Stimulated activated naive B cell treated with anti-CD40 and anti-IgM and Interleukin-4, amounts not matched to agents 10 μg/mL and 1 μg/mL and 100 μg/mL, for 72 hours (primary cell): ENCODE measurements around the gene TAAR6.
"Not testable (repeated sequence)": the region's sequence is repeated elsewhere in the genome, so short reads cannot be mapped to it uniquely, and the experiment has no call there.

Experiments used
- ATAC-seq, 2 donors: fragments of 150-1000 bp; cut with Tn5 transposase; replicated peaks; 2 replicates each; pipeline ENCODE4 v1.10.0; 2021; ENCODE audit warnings: moderate library complexity in 1 of 2
- DNase-seq: peaks from one replicate; pipeline ENCODE4 v3.0.0; 2021
- H3K27ac Mint-ChIP-seq: one replicate; pipeline ENCODE4 v1.8.0; 2022; ENCODE audit warnings: mild to moderate bottlenecking, mixed read lengths
- H3K27me3 Mint-ChIP-seq, 2 donors: one replicate each; pipeline ENCODE4 v1.8.0; 2022; ENCODE audit warnings: mixed read lengths in 2 of 2
- H3K36me3 Mint-ChIP-seq, 2 donors: one replicate each; pipeline ENCODE4 v1.8.0; 2022; ENCODE audit warnings: mixed read lengths in 2 of 2, mild to moderate bottlenecking in 1 of 2
- H3K4me1 Mint-ChIP-seq, 2 donors: one replicate each; pipeline ENCODE4 v1.8.0; 2022; ENCODE audit warnings: mixed read lengths in 2 of 2, mild to moderate bottlenecking in 1 of 2
- H3K4me3 Mint-ChIP-seq, 2 donors: one replicate each; pipeline ENCODE4 v1.8.0; 2022; ENCODE audit warnings: mild to moderate bottlenecking in 2 of 2, mixed read lengths in 2 of 2, moderate library complexity in 1 of 2
- H3K9me3 Mint-ChIP-seq, 2 donors: one replicate each; pipeline ENCODE4 v1.8.0; 2022; ENCODE audit warnings: mixed read lengths in 2 of 2, mild to moderate bottlenecking in 1 of 2

The TAAR6 gene

GRCh38 chr6:132570221-132570777 lies at the start of gene TAAR6:
TAAR6 (plus strand) TSS chr6:132570322; CDS start chr6:132570322, 0 bp downstream.
- H3K4me1 Mint-ChIP-seq, result no peaks in the 10 kb centered on the region
- no peak within 1 kb of the TSS for H3K27ac Mint-ChIP-seq
- no peaks in the 10 kb centered on the region for H3K9me3 Mint-ChIP-seq
- ATAC-seq, result no peak
- no peaks in the 10 kb centered on the region for H3K36me3 Mint-ChIP-seq
- DNase-seq, result no peak
- no peak within 1 kb of the TSS for H3K4me3 Mint-ChIP-seq
- peaks cover 21 to 33% of the 10 kb centered on the region in 2 donors for H3K27me3 Mint-ChIP-seq

DNA sequence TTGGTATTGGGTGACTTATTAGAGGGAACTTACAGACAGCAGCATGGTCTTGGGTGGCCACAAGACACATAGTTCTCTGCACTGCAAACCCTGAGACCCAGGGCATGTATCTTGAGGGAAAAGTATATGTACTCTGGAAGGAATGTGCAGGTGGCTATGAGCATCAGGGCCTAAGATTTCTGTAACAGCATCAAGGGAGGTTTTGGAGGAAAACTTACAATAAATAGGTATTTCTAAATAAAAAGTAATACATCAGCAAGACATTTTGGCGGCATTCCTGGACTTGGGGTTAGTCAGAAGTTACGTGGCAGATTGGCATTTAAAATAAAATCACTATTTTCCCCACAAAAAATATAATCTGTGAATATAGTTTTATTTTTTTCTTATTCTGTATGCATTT lies 49.2 kb upstream of the TAAR6 start:
- Mint-ChIP-seq H3K27ac (no peak overlapping the region), H3K4me1 (peaks cover 0 to 4% of the 10 kb centered on the region in 2 donors), H3K4me3 (no peak overlapping the region), H3K36me3 (no peaks in the 10 kb centered on the region), H3K9me3 (no peaks in the 10 kb centered on the region), H3K27me3 (peaks cover 0 to 2% of the 10 kb centered on the region in 2 donors)
- ATAC-seq, result no peak
- no peak for DNase-seq

- ATAC-seq (no peak), DNase-seq (no peak)
- H3K4me3 Mint-ChIP-seq, result no peak overlapping the region
- H3K27me3 Mint-ChIP-seq, result peaks cover 0 to 6% of the 10 kb centered on the region in 2 donors
- no peaks in the 10 kb centered on the region for H3K36me3 Mint-ChIP-seq
- H3K9me3 Mint-ChIP-seq, result no peaks in the 10 kb centered on the region
- peaks cover 4 to 7% of the 10 kb centered on the region in 2 donors for H3K4me1 Mint-ChIP-seq
- no peak overlapping the region for H3K27ac Mint-ChIP-seq
Measured at GRCh38 chr6:132524646-132525045, 45.5 kb upstream of the TAAR6 start.

GRCh38 chr6:132525866-132526265 lies 44.3 kb upstream of the TAAR6 start:
- ATAC-seq, result no peak
- DNase-seq, result no peak
- no peaks in the 10 kb centered on the region for H3K36me3 Mint-ChIP-seq
- no peak overlapping the region for H3K4me3 Mint-ChIP-seq
- H3K27ac Mint-ChIP-seq, result no peak overlapping the region
- H3K4me1 Mint-ChIP-seq, result peaks cover 4 to 7% of the 10 kb centered on the region in 2 donors
- no peaks in the 10 kb centered on the region for H3K9me3 Mint-ChIP-seq
- H3K27me3 Mint-ChIP-seq, result peaks cover 0 to 6% of the 10 kb centered on the region in 2 donors

DNA sequence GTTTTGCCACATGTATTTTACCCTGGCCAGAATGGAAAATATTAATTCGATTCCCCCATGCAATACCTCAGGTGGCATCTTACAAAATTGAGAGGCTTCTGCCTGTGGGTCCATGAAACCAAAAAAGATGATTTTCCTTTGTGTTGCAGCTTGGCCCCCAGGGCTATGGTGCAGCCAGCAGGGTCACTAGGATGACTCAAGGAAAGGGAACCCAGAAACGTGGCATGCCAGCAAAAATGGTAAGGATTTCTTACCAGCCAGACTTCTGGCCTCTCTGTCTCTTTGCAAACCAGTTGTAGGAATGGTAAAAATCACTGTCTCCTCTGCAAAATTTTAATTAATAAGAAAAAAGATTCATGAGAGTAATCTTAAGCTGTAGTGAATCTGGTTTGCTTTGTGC lies 43.7 kb upstream of the TAAR6 start:
- no peak overlapping the region for H3K27ac Mint-ChIP-seq
- H3K27me3 Mint-ChIP-seq, result peaks cover 0 to 6% of the 10 kb centered on the region in 2 donors
- no peaks in the 10 kb centered on the region for H3K9me3 Mint-ChIP-seq
- no peak for ATAC-seq
- H3K4me3 Mint-ChIP-seq, result no peak overlapping the region
- H3K4me1 Mint-ChIP-seq, result peaks cover 4 to 7% of the 10 kb centered on the region in 2 donors
- H3K36me3 Mint-ChIP-seq, result no peaks in the 10 kb centered on the region
- DNase-seq, result no peak

- no peaks in the 10 kb centered on the region for H3K36me3 Mint-ChIP-seq
- H3K4me1 Mint-ChIP-seq, result peaks cover 4 to 7% of the 10 kb centered on the region in 2 donors
- H3K27me3 Mint-ChIP-seq, result peaks cover 0 to 6% of the 10 kb centered on the region in 2 donors
- no peak overlapping the region for H3K27ac Mint-ChIP-seq
- H3K9me3 Mint-ChIP-seq, result no peaks in the 10 kb centered on the region
- DNase-seq (no peak), ATAC-seq (no peak)
- no peak overlapping the region for H3K4me3 Mint-ChIP-seq
Measured at GRCh38 chr6:132527791-132528190, 42.3 kb upstream of the TAAR6 start.

DNA sequence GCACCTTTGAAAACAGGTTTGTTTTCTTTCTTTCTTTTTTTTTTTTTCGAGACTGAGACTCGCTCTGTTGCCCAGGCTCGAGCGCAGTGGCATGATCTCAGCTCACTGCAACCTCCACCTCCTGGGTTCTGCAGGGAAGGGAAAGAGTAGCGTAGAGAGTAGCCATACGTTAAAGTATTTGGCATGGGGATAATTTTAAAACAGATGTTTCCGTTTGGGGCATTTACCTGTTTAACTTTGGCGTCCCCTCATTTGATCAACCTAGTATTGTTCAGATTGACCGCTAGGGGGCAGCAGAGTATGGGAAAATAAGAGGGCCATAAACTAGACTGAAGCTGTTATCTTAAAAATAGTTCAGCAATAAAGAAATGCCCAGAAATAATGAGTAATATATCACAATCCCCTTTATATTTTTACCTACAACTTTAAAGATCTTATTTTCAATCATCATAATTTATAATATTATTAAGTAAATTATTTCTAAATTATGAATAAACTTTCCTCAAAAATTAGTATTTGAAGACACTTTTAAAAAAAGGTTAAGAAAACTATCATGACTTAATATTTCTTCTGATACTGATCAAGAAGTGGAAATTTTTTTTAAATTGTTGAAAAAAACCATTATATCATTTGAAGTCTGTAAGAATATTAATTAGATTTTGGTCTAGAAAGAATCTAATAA lies 39.7 kb upstream of the TAAR6 start:
- ATAC-seq, result peak; percentile 82 to 89
- Mint-ChIP-seq H3K4me1 (peaks cover 2 to 7% of the 10 kb centered on the region in 2 donors), H3K27me3 (peaks cover 4 to 6% of the 10 kb centered on the region in 2 donors), H3K9me3 (peaks cover 0 to 4% of the 10 kb centered on the region in 2 donors), H3K36me3 (peaks cover 0 to 3% of the 10 kb centered on the region in 2 donors), H3K4me3 (peak overlapping the region; percentile 68 to 76), H3K27ac (no peak overlapping the region)
- DNase-seq, result peak; percentile 27

DNA sequence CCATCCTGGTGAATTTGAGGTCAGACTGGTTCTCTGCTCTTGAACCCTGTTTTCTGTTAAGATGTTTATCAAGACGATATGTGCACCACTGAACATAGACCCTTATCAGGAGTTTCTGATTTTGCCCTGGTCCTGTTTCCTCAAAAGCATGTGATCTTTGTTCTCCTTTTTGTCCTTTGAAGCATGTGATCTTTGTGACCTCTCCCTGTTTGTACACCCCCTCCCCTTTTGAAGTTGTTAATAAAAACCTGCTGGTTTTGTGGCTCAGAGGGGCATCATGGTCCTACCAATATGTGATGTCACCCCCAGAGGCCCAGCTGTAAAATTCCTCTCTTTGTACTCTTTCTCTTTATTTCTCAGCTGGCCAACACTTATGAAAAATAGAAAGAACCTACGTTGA lies 35.6 kb upstream of the TAAR6 start:
- ATAC-seq, H3K9me3 Mint-ChIP-seq: not testable (repeated sequence)
- H3K27me3 Mint-ChIP-seq, result peaks cover 11 to 18% of the 10 kb centered on the region in 2 donors

DNA sequence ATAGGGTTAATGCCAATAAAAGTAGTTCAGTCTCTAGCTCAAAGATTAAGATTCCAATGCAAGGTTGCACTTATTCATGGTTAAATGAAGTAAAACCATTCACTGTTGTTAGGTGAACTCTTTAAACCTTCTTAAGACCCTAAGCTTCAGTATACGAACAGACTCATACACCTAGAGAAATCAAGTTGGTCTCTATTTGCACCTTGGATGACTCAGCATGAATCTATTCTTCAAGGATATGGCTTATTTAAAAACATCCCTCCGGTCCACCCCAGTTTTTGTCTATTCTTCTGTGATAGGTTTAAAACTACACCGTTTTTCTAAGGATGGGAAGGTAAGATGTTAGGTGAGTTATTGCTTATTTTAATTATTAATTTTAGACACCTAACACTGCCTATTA lies 33.0 kb upstream of the TAAR6 start:
- H3K27ac Mint-ChIP-seq, result no peak overlapping the region
- H3K4me3 Mint-ChIP-seq, result no peak overlapping the region
- H3K9me3 Mint-ChIP-seq, result peaks cover 0 to 4% of the 10 kb centered on the region in 2 donors
- DNase-seq (no peak), ATAC-seq (no peak)
- H3K27me3 Mint-ChIP-seq, result peaks cover 20 to 25% of the 10 kb centered on the region in 2 donors
- no peaks in the 10 kb centered on the region for H3K4me1 Mint-ChIP-seq
- H3K36me3 Mint-ChIP-seq, result peaks cover 0 to 3% of the 10 kb centered on the region in 2 donors

More for the DNA sequence above, 35.6 kb upstream of the TAAR6 start:
- not testable (repeated sequence) for H3K4me3 Mint-ChIP-seq, H3K27ac Mint-ChIP-seq, H3K4me1 Mint-ChIP-seq, H3K36me3 Mint-ChIP-seq, DNase-seq

GRCh38 chr6:132537977-132538376 lies 32.1 kb upstream of the TAAR6 start, which contains the start of gene TAAR9:
TAAR9 (plus strand) TSS chr6:132538277; CDS start chr6:132538290, 13 bp downstream.
- H3K36me3 Mint-ChIP-seq, result peaks cover 0 to 3% of the 10 kb centered on the region in 2 donors
- ATAC-seq, result no peak
- peaks cover 20 to 25% of the 10 kb centered on the region in 2 donors for H3K27me3 Mint-ChIP-seq
- H3K4me1 Mint-ChIP-seq, result no peaks in the 10 kb centered on the region
- no peak within 1 kb of the TSS for H3K27ac Mint-ChIP-seq
- H3K4me3 Mint-ChIP-seq, result no peak within 1 kb of the TSS
- H3K9me3 Mint-ChIP-seq, result peaks cover 0 to 4% of the 10 kb centered on the region in 2 donors
- DNase-seq, result no peak

- H3K4me3 Mint-ChIP-seq, result no peak overlapping the region
- H3K27ac Mint-ChIP-seq, result no peak overlapping the region
- DNase-seq (no peak), ATAC-seq (no peak)
- H3K4me1 Mint-ChIP-seq, result peaks cover 6 to 10% of the 10 kb centered on the region in 2 donors
- H3K9me3 Mint-ChIP-seq, result no peaks in the 10 kb centered on the region
- no peaks in the 10 kb centered on the region for H3K36me3 Mint-ChIP-seq
- peaks cover 18 to 22% of the 10 kb centered on the region in 2 donors for H3K27me3 Mint-ChIP-seq
Measured at GRCh38 chr6:132544826-132545225, 25.3 kb upstream of the TAAR6 start.

GRCh38 chr6:132548746-132549463 lies 21.2 kb upstream of the TAAR6 start:
- Mint-ChIP-seq H3K36me3 (no peaks in the 10 kb centered on the region), H3K27me3 (peaks cover 12 to 16% of the 10 kb centered on the region in 2 donors), H3K4me1 (peaks cover 6 to 10% of the 10 kb centered on the region in 2 donors), H3K27ac (no peak overlapping the region), H3K4me3 (no peak overlapping the region), H3K9me3 (no peaks in the 10 kb centered on the region)
- ATAC-seq, result no peak
- DNase-seq, result no peak

DNA sequence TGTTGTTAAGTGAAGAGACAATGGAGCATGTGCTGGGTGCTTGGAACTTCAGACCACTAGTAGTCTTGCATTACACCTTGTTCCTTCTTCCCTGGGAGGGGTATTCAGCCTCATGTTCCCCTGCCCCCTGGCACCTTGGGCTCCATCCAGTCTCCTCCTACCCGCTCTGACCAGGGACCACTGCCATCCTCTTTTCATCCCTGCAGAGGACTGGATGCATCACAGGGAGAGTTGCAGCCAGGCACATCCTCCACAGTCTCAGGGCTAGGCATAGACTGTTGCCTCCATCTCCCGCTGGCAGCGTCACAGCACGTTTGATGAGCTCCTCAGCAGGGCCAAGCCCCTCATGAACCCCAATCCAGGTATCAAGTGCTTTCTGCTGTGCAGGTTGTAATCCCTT lies 18.9 kb upstream of the TAAR6 start:
- Mint-ChIP-seq H3K4me3 (no peak overlapping the region), H3K4me1 (peaks cover 6 to 10% of the 10 kb centered on the region in 2 donors), H3K9me3 (no peaks in the 10 kb centered on the region), H3K27me3 (peaks cover 11 to 12% of the 10 kb centered on the region in 2 donors), H3K36me3 (no peaks in the 10 kb centered on the region), H3K27ac (no peak overlapping the region)
- DNase-seq (no peak), ATAC-seq (no peak)

DNA sequence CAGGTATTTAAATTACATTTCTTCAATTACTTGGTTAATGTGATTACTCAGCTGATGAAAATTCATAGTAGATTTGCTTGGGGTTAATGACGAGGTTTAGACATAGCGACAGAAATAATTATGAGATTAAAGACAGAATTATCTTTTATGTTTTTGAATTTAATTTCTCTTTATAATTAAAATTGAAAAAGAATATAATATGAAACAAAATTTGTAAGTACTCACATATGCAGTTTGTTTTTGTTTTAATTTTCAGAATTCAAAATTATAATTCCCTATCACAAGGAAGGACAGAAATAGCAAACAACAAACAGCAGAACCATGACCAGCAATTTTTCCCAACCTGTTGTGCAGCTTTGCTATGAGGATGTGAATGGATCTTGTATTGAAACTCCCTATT lies 17.8 kb upstream of the TAAR6 start, which contains the start of gene TAAR8:
Gene TAAR8 (plus strand): TSS at position 301 of the 400 bp plus-strand sequence. CDS start 21 bp downstream, at position 322.
- Mint-ChIP-seq H3K27me3 (peaks cover 20 to 23% of the 10 kb centered on the region in 2 donors), H3K36me3 (no peaks in the 10 kb centered on the region), H3K9me3 (no peaks in the 10 kb centered on the region)

More for the DNA sequence above, 17.8 kb upstream of the TAAR6 start, which contains the start of gene TAAR8:
- Mint-ChIP-seq H3K27ac (no peak within 1 kb of the TSS), H3K4me3 (no peak within 1 kb of the TSS), H3K4me1 (peaks cover 5 to 7% of the 10 kb centered on the region in 2 donors)
- ATAC-seq (no peak), DNase-seq (no peak)
